T47D (cell line): ENCODE data around the gene NAA30.

Experiments used
- DNase-seq, 2 experiments: peaks; one replicate each; pipeline versions ENCODE4 v3.0.0 to v3.0.0-alpha.2; 2011 to 2012; ENCODE audit warnings: low read depth in 1 of 2, low spot score in 1 of 2
- JUND ChIP-seq: IDR thresholded peaks from 2 replicates; pipeline ENCODE4 v1.6.1; 2012; ENCODE audit warnings: low read depth
- in situ Hi-C: cut with HindIII; loops from 2 replicates; pipeline ENCODE4 v1.10.0; 2016; ENCODE audit warnings: low sequenced_read_pairs, low pct_unique_long_range_greater_than_20kb

Gene NAA30

GRCh38 chr14:57405562-57405961, 15.2 kb downstream of the NAA30 start:
- no peak for DNase-seq
- in situ Hi-C loops = no loop called here
- TF ChIP-seq JUND = no peak

GRCh38 chr14:57408037-57408436, 17.7 kb downstream of the NAA30 start:
- DNase-seq = no peak
- no peak for TF ChIP-seq JUND
- in situ Hi-C loops = no loop called here

GRCh38 chr14:57408634-57409033, 18.2 kb downstream of the NAA30 start:
- in situ Hi-C loops = no loop called here
- TF ChIP-seq JUND = no peak
- DNase-seq = no peak

- in situ Hi-C loops = no loop called here
- DNase-seq = no peak
- no peak for TF ChIP-seq JUND
Measured at GRCh38 chr14:57412341-57412740, 22.0 kb downstream of the NAA30 start.

- TF ChIP-seq JUND = no peak
- no peak for DNase-seq
- in situ Hi-C loops = no loop called here
Measured at GRCh38 chr14:57413849-57414248, 23.5 kb downstream of the NAA30 start.

GRCh38 chr14:57417228-57417627, 26.8 kb downstream of the NAA30 start:
- DNase-seq = no peak
- no peak for TF ChIP-seq JUND
- in situ Hi-C loops = no loop called here

GRCh38 chr14:57418999-57419398, 28.6 kb downstream of the NAA30 start:
- no peak for TF ChIP-seq JUND
- in situ Hi-C loops = no loop called here
- no peak for DNase-seq

- in situ Hi-C loops = no loop called here
- TF ChIP-seq JUND = no peak
- DNase-seq = no peak
Measured at GRCh38 chr14:57420033-57420432, 29.6 kb downstream of the NAA30 start.

GRCh38 chr14:57420986-57421385, 30.6 kb downstream of the NAA30 start:
- in situ Hi-C loops = no loop called here
- no peak for TF ChIP-seq JUND
- no peak for DNase-seq

- no peak for TF ChIP-seq JUND
- in situ Hi-C loops = no loop called here
Measured at GRCh38 chr14:57435923-57436322, 45.5 kb downstream of the NAA30 start.

GRCh38 chr14:57461777-57462320, 71.5 kb downstream of the NAA30 start:
- no peak for TF ChIP-seq JUND
- in situ Hi-C loops = no loop called here

More at GRCh38 chr14:57435923-57436322, 45.5 kb downstream of the NAA30 start:
- DNase-seq = no peak

GRCh38 chr14:57462551-57462950, 72.2 kb downstream of the NAA30 start:
- TF ChIP-seq JUND = no peak
- DNase-seq = no peak
- in situ Hi-C loops = no loop called here

More at GRCh38 chr14:57461777-57462320, 71.5 kb downstream of the NAA30 start:
- DNase-seq = no peak

GRCh38 chr14:57464008-57464730, 73.8 kb downstream of the NAA30 start:
- DNase-seq = no peak
- in situ Hi-C loops = no loop called here
- no peak for TF ChIP-seq JUND
